HG02870 (cell line): ENCODE data around the gene SLC2A13.
"Not testable (repeated sequence)": the region's sequence is repeated elsewhere in the genome, so short reads cannot be mapped to it uniquely, and the experiment has no call there.

Source experiments
- ATAC-seq: cut with Tn5 transposase; IDR thresholded peaks from one replicate; pipeline ENCODE4 v1.9.1; 2021; ENCODE audit warnings: mild to moderate bottlenecking, moderate library complexity; ENCODE audit not compliant: unreplicated experiment

The SLC2A13 gene

GRCh38 chr12:39935839-39936238 lies 170.0 kb downstream of the SLC2A13 start:
- no peak for ATAC-seq

DNA sequence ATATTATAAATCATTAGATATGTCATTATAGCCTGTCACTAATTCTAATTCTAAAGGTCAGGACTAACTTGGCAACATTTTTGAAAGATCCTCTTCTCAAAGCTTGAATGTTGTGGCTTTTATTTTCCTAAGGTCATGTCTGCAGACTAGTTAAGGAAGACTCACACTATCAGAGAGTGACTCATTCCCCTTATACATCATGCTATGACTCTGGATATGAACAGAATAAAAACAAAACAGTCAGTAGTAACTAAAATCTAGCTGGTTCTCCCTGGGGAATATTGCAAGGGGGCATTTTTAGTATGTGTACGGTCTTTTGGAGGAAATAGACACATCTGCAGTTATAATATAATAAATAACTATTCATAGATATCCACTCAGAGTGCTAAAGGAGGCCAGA lies 170.6 kb downstream of the SLC2A13 start:
- ATAC-seq = no peak

DNA sequence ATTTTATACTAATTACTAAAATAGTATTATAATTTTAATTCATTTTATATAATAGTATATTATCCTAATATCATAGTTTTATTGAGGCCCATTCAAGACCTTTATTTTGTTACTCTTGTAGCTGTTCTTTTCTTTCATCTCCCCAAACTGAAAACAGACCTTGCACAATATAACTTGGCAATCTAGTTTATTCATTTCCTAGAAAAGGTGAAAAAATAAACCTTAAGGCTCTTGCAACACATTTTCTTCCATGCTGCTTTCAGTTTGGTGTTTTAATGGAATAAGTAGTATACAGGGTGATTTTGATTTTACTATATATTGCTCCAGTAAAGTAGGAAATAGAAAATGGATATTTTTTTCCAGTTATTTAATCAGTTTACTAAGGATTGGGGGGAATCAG lies 174.0 kb downstream of the SLC2A13 start:
- ATAC-seq = no peak

DNA sequence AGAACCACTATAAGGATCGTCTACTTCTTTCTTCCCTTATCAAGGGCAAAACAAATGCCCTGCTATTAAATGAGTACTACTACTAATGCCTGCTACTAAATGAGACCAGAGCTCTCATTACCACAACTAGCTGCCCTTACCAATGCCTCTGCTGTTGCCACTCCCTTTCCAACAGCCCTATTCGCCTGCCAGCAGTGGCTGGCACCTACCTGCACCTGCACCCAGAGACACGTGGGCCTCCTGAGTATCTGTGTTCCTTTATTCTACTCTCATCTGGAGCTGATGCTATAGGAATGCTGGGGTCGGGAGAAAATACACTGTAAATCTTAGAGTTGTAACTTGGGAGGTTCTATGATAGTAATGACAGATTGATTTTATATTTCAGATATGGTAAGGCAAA lies 174.7 kb downstream of the SLC2A13 start:
- no peak for ATAC-seq

DNA sequence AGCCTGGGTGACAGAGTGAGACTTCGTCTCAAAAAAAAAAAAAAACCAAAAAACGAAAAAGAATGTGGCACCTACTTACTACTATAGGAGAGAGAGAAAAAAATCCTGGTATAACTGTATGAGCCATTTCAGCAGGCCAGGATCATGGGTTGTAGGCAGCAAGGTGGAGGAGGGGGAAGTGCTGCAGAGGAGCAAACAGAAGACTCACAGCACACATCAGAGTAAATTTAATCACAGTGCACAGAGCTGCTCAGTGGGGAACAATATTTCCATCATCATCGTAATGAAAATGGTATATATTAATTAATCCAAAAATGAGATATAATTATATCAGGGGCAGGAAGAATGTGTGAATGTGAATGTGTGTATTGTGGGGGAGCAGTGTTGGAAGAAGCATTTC lies 175.8 kb downstream of the SLC2A13 start:
- ATAC-seq = no peak

DNA sequence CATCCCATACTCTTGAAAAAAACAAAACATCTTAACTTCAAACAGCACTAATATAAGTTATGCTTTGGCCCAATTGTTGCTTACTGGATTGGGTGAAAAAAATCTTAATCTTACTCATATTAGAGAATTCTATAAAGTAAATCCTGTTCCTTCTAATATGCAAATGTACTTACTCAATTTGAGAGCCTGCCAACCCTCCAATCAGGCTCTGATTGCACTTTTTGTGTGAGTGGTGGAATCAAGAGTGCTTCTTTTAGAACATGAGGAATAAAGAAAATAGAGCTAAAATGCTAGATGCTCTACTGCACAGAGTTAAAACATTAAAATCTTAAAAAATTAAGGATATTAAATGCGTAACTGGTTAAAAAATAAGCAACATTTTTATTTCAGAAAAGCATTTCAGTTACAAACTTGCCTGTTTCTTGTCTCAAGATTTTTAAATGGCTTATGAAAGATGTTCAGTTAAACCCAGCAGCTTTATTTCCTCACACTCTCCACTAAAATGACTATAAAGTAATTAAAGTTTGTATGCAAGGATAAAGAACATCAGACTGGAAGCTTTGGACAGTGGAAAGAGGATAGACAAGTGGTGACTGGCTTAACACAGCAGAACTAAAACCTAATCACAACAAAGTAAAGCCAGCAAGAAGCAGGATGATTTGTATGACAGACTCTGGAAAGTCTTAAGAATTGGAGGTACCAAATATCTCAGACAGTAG lies 177.5 kb downstream of the SLC2A13 start:
- no peak for ATAC-seq

DNA sequence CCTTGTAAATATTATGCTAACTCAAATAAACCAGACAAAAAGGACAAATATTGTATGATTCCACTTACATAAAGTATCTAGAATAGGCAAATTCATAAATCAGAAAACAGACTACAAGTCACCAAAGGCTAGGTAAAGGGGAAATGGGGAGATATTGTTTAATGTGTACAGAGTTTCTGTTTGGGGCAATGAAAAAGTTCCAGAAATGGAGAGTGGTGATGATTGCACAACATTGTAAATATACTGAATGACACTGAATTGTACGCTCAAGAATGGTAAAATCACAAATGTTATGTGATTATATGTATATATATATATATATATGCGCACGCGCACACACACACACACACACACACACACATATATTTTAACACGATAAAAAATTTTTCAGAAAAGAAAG lies 182.5 kb downstream of the SLC2A13 start:
- ATAC-seq = no peak

- not testable (repeated sequence) for ATAC-seq
These were observed 183.3 kb downstream of the SLC2A13 start for GRCh38 chr12:39922598-39922997.

GRCh38 chr12:39920647-39921046 lies 185.2 kb downstream of the SLC2A13 start:
- ATAC-seq = no peak

- ATAC-seq = no peak
These were observed 185.7 kb downstream of the SLC2A13 start for GRCh38 chr12:39920222-39920621.

GRCh38 chr12:39919790-39920189 lies 186.1 kb downstream of the SLC2A13 start:
- no peak for ATAC-seq

GRCh38 chr12:39915249-39915648 lies 190.6 kb downstream of the SLC2A13 start:
- ATAC-seq = no peak

DNA sequence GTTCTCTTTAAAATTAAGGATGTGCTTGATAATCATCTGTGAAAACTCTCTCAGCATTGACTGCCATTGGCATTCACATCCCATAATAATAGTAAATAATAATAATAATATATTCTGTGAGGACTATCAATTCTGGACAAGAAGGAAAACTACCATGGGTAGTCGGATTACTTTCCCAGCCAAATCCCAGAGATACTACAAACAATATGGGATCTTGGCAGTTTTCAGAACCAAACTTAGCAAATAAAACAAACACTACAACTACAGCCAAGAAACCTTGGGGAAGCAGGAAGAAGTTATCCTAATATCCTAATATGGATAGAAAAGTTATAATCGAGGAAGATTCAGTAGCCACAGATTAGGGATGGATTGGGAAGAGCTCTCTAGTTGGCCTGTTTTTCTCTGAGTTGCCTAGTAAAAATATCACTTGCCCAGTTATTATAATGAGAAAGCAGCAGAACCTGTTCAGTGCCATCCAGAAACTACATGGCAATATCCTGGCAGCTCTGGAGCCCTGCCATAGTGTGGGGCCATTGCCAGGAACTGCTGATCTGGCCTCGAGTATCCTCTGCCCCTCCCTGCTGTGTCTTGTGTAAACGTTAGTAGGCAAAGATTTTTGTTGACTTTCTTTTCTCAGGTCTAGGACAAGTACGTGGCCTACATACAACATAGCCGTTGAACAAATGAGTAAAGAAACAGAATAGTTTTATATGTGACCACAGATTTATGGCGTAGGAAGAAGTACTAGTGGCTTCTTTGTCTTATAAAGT lies 193.5 kb downstream of the SLC2A13 start:
- no peak for ATAC-seq

DNA sequence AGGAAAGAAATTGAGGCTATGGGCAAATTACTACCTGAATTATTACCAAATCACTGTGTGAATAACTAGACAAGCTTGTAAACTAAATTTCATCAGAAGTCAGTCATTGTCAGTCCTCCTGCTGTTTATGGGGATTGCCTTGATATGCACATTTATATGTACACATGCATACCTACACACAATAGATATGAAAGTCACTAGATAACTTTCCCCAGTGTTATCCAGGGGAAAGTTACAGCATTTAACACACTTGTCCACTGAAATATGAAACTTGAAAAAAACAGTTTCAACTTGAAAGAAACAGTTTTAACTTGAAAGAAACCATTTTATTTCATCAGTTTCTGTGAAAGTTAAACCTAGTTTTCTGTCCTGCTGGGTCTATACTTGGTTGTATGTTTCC lies 199.6 kb downstream of the SLC2A13 start:
- ATAC-seq = no peak

DNA sequence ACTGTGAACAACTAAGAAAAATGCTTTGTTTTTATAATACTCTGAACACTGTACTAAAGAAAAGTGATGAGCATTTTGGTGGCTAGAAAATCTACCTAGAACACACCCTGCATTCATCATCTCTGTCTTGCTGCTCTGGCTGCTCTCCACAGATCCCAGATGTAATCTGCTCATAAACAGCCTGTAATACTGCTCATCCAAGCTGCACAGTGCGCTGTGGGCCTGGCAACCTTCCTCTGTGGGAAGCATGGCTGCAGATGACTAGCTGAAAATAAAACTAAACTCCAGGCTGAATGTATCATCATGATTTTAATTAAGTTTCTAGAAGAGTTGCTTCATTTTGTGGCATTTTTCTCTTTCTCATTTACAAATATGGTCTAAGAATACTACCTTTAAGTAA lies 200.7 kb downstream of the SLC2A13 start:
- ATAC-seq = no peak

GRCh38 chr12:39902821-39903220 lies 203.1 kb downstream of the SLC2A13 start:
- no peak for ATAC-seq

- no peak for ATAC-seq
These were observed 208.6 kb downstream of the SLC2A13 start for GRCh38 chr12:39897315-39897714.

GRCh38 chr12:39893388-39893787 lies 212.5 kb downstream of the SLC2A13 start:
- ATAC-seq = not testable (repeated sequence)

DNA sequence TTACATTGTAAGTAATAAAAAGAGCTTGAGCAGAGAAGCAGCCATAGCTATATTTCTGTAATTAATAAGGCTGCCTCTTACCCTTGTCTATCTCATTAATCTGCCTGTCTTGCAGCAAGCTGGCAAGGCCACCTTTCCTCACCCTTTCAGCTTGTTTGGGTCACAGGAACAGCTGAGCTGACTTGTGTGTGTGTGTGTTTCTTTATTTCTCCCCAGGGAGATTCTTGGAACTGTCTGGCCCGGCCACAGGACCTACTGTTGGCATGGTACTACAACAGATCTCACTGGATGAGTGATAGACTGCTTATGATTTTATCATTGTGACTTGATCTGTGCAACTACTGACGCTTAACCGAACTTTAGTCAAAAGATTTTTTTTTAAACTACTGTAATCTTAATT lies 213.7 kb downstream of the SLC2A13 start:
- no peak for ATAC-seq

DNA sequence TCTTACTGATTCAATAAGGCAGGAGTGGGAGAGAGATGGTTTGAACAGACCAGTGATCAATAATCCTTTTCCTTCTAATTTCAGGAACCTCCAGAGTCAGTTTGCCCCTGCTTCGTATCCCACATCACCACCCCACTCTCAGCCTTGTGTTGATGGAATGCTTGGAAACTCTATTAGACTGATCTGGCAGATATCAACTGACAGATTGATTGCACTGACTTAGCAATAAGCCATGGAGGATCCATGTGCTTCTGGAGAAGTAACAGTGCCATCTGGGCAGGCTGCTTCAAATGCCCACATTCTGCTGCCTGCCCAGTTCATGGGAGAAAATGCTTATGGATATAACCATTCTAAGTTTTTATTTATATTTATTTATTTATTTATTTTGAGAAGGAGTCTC lies 218.0 kb downstream of the SLC2A13 start:
- ATAC-seq = no peak

DNA sequence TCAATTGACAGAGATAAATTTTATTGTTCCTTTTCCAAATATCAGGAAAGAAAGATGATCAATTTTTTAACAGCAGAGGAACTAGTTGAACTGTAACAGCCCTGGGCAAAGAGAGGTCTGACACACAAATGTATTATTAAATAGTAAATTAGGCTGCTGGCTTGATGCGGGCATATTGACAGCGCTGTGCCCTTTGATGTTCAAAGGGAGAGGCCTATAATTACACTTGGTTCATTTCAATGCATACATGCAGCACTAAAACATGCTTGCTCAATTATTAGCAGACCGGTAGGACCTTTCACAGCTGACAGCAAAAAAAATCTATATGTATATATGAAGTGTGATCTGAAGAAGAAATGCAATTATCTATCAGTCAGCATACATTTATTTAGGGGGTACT lies 219.8 kb downstream of the SLC2A13 start:
- no peak for ATAC-seq

DNA sequence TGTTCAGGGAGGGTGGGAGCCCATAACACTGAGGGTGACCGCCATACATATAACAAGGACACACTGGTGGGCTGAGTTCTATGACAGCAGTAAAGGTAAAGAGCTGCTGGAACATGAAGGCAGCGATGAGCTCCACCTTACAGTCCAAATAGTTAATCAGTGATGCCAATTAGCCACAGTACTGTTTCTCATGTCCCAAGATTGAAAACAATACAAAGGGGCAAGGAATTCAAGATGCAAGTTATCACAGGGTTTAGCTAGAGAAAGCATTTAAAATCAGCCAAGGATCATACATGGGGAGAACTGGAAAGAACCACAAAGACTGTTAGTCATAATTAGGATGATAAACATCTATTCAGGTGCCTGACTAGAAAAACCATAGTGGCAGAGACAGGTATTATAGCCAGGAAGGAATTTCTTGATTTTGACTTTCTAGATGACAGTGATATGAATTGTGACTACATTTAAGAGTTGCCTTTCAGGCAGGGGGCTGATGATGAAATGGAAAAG lies 221.2 kb downstream of the SLC2A13 start:
- no peak for ATAC-seq
